A673 (cell line): ENCODE results near the gene MROH8. TPM values are rescaled to one million over a fixed set of nuclear protein-coding genes. Genes with fewer than 3 reads are reported as not detected.

Source experiments
- BruUV-seq: library from RNA; stranded (reverse); fragments of 400-500 nt; replicated peaks from 2 replicates; lab custom pipeline; 2021; lab: Mats Ljungman, UMichigan
- CTCF ChIA-PET: fragments of 300-600 bp; sonication (Branson Sonifier 250); formaldehyde crosslinking; loops from one replicate; lab custom pipeline; 2022; ENCODE audit warnings: antibody characterized with exemption; lab: Charles Lee
- POLR2A ChIA-PET: fragments of 300-600 bp; sonication (Branson Sonifier 250); formaldehyde crosslinking; loops from one replicate; lab custom pipeline; 2022; ENCODE audit warnings: antibody characterized with exemption; ENCODE audit not compliant: low non-redundant PET; lab: Charles Lee
- DNase-seq: peaks from one replicate; pipeline ENCODE4 v3.0.0-alpha.2; 2015; ENCODE audit warnings: low spot score
- H3K27ac ChIP-seq: fragments of 200-600 bp; sonication (generic); 2 replicates; pipeline ENCODE4 v1.5.1; 2016; ENCODE audit warnings: mixed run types, low read depth, mild to moderate bottlenecking, mixed read lengths, antibody characterized with exemption, low read length; ENCODE audit not compliant: poor library complexity, severe bottlenecking
- H3K27me3 ChIP-seq: fragments of 200-600 bp; sonication (generic); replicated peaks from 2 replicates; pipeline ENCODE4 v1.6.1; 2017; ENCODE audit warnings: mixed run types, low read depth, mild to moderate bottlenecking, mixed read lengths, antibody characterized with exemption, low read length; ENCODE audit not compliant: insufficient read depth, poor library complexity
- H3K36me3 ChIP-seq: fragments of 200-600 bp; sonication (generic); 2 replicates; pipeline ENCODE4 v1.6.1; 2016; ENCODE audit warnings: mixed run types, mild to moderate bottlenecking, mixed read lengths, antibody characterized with exemption, low read length; ENCODE audit not compliant: insufficient read depth, poor library complexity, severe bottlenecking
- H3K4me1 ChIP-seq: fragments of 200-600 bp; sonication (generic); 2 replicates; pipeline ENCODE4 v1.6.1; 2017; ENCODE audit warnings: mixed run types, mild to moderate bottlenecking, mixed read lengths, antibody characterized with exemption, low read length; ENCODE audit not compliant: insufficient read depth, poor library complexity, severe bottlenecking
- H3K4me3 ChIP-seq: fragments of 200-600 bp; sonication (generic); 2 replicates; pipeline ENCODE4 v1.5.1; 2016; ENCODE audit warnings: low read depth, mixed run types, mild to moderate bottlenecking, mixed read lengths, low read length; ENCODE audit not compliant: poor library complexity, severe bottlenecking
- H3K9me3 ChIP-seq: fragments of 200-600 bp; sonication (generic); 2 replicates; pipeline ENCODE4 v1.6.1; 2016; ENCODE audit warnings: mixed run types, low read depth, mild to moderate bottlenecking, mixed read lengths, antibody characterized with exemption, low read length; ENCODE audit not compliant: poor library complexity, severe bottlenecking
- EZH2 ChIP-seq: fragments of 200-600 bp; sonication (generic); IDR thresholded peaks from 2 replicates; pipeline ENCODE4 v1.6.1; 2017; ENCODE audit warnings: borderline replicate concordance, low read depth, mild to moderate bottlenecking, mixed read lengths, antibody characterized with exemption, low read length; ENCODE audit not compliant: poor library complexity, severe bottlenecking
- intact Hi-C: fragments of 100-400 bp; cut with micrococcal nuclease; formaldehyde crosslinking; loops from one replicate; pipeline ENCODE4 v1.10.0; 2022; ENCODE audit not compliant: unreplicated experiment
- total RNA-seq: library from RNA; stranded (reverse); gene quantifications from 2 replicates; pipeline ENCODE4 v1.2.3, GENCODE V29; 2021
- TF ChIP-seq, protein P1 (sequence below): fragments of 300-800, 200-600 bp; sonication (generic); conservative IDR thresholded peaks from 2 replicates; pipeline ENCODE4 v1.5.1; 2017; ENCODE audit warnings: low read depth, mild to moderate bottlenecking, antibody characterized with exemption, low read length, moderate library complexity, mixed read lengths

Gene MROH8
- total RNA-seq, 1 experiment from 2014 or later, result 1.6 TPM

DNA sequence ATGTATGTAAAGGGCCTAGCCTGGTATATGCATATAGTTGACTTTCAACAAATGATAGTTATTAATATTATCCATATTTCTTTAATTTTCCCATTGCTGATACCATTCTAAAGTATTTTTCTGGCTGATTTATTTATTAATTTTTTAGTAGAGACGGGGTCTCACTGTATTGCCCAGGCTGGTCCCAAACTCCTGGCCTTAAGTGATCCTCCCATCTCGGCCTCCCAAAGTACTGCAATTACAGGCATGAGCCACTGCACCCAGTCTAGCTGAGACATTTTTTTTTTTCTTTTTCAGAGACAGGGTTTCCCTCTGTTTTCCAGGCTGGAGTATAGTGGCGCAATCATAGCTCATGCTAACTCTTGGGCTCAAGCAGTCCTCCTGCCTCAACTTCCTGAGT is 29.8 kb upstream of the MROH8 start:
- POLR2A ChIA-PET, result no interaction called here
- BruUV-seq, result no TSS peak

DNA sequence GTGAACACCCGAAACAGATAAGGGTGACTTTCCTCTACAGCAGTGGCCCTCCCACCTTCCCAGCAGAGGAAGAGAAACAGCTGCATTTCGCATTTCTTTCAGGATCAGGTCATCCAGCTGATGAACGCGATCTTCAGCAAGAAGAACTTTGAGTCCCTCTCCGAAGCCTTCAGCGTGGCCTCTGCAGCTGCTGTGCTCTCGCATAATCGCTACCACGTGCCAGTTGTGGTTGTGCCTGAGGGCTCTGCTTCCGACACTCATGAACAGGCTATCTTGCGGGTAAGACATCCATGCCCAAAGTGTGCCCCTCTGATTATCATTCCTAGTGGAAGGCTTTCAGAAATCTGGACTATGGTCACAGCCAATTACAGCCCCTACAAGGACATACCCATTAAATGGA is 27.8 kb upstream of the MROH8 start:
- ChIA-PET POLR2A (no interaction called here), CTCF (no interaction called here)
- H3K36me3 ChIP-seq, result peaks cover 79% of the 10 kb centered on the region
- H3K27ac ChIP-seq, result no peak overlapping the region
- no peak for TF ChIP-seq EZH2
- TF ChIP-seq, protein P1, sequence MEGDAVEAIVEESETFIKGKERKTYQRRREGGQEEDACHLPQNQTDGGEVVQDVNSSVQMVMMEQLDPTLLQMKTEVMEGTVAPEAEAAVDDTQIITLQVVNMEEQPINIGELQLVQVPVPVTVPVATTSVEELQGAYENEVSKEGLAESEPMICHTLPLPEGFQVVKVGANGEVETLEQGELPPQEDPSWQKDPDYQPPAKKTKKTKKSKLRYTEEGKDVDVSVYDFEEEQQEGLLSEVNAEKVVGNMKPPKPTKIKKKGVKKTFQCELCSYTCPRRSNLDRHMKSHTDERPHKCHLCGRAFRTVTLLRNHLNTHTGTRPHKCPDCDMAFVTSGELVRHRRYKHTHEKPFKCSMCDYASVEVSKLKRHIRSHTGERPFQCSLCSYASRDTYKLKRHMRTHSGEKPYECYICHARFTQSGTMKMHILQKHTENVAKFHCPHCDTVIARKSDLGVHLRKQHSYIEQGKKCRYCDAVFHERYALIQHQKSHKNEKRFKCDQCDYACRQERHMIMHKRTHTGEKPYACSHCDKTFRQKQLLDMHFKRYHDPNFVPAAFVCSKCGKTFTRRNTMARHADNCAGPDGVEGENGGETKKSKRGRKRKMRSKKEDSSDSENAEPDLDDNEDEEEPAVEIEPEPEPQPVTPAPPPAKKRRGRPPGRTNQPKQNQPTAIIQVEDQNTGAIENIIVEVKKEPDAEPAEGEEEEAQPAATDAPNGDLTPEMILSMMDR, result no peak
- H3K4me3 ChIP-seq, result no peak overlapping the region
- DNase-seq, result no peak
- intact Hi-C loops, result no loop called here
- no peaks in the 10 kb centered on the region for H3K9me3 ChIP-seq
- H3K4me1 ChIP-seq, result peaks cover under 1% of the 10 kb centered on the region
- BruUV-seq, result no TSS peak
- no peaks in the 10 kb centered on the region for H3K27me3 ChIP-seq

More for the DNA sequence above, 29.8 kb upstream of the MROH8 start:
- TF ChIP-seq, protein P1, result no peak
- CTCF ChIA-PET, result no interaction called here
- DNase-seq, result no peak
- no peak overlapping the region for H3K27ac ChIP-seq
- no peak overlapping the region for H3K4me3 ChIP-seq
- H3K9me3 ChIP-seq, result no peaks in the 10 kb centered on the region
- intact Hi-C loops, result no loop called here
- H3K36me3 ChIP-seq, result peaks cover 86% of the 10 kb centered on the region
- no peaks in the 10 kb centered on the region for H3K27me3 ChIP-seq
- H3K4me1 ChIP-seq, result no peaks in the 10 kb centered on the region

DNA sequence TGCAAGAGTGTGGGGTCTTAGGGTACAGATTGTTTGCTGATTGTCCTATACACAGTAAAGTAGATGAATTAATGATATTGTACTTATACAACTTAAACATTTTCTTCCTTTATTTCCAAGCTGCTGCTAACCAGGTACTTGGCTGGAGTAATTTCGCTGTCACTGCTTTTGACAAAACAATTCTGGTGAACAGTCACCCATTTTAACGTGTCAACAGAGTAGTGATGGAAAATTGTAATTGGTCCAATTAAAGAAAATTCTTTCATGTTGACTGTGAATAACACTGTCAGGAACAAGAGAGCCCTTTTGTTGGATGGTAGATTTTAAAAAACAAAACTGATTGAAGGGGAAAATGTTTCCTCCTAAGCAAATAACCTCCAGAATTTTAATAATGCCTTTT is 26.4 kb upstream of the MROH8 start:
- BruUV-seq, result no TSS peak
- DNase-seq, result no peak
- ChIA-PET POLR2A (no interaction called here), CTCF (interaction anchor here (0.6 kb wide), 1 partner anchor 276 kb away, joined by 3 read pairs; no protein-coding TSS in a partner anchor)
- Histone ChIP-seq H3K9me3 (no peaks in the 10 kb centered on the region), H3K27me3 (no peaks in the 10 kb centered on the region), H3K36me3 (peaks cover 82% of the 10 kb centered on the region), H3K27ac (no peak overlapping the region), H3K4me3 (no peak overlapping the region), H3K4me1 (peaks cover 8% of the 10 kb centered on the region)
- TF ChIP-seq EZH2, result no peak
- TF ChIP-seq, protein P1, result no peak
- intact Hi-C loops, result no loop called here
